HepG2 (cell line): Measurements from ENCODE around the gene MNT. TPM values are rescaled to one million over a fixed set of nuclear protein-coding genes. Genes with fewer than 3 reads are reported as not detected.

Source experiments
- ATAC-seq: fragments of 200-7000 bp; cut with Tn5 transposase; 3 replicates; pipeline ENCODE4 v1.9.1; 2020; ENCODE audit warnings: mild to moderate bottlenecking, moderate library complexity
- BruUV-seq: library from RNA; stranded (reverse); fragments of 400-500 nt; replicated peaks from 2 replicates; lab custom pipeline; 2021; lab: Mats Ljungman, UMichigan
- CTCF ChIA-PET: fragments of 300-600 bp; formaldehyde crosslinking; extraction: SDS; loops from one replicate; lab custom pipeline; 2021; ENCODE audit warnings: low total read pairs, inconsistent platforms, low intra/inter-chr PET ratio; lab: Yijun Ruan, JAX
- POLR2A ChIA-PET: fragments of 350-600 bp; sonication (Branson Sonifier 250); formaldehyde crosslinking; loops from one replicate; lab custom pipeline; 2020; ENCODE audit warnings: antibody characterized with exemption, inconsistent platforms; lab: Yijun Ruan, JAX
- DNase-seq: peaks from one replicate; pipeline ENCODE4 v3.0.0-alpha.2; 2015; ENCODE audit warnings: low spot score
- FAIRE-seq: peaks from 3 replicates; lab custom pipeline; 2011; peaks lifted over from hg19 to GRCh38; lab: Jason Lieb, UNC
- H2AFZ ChIP-seq: one replicate; pipeline ENCODE4 v1.6.1; 2011; ENCODE audit warnings: low read length, inconsistent platforms
- H3K27ac ChIP-seq: fragments of 300-600 bp; 3 replicates; pipeline ENCODE4 v1.8.0; 2011; ENCODE audit warnings: mixed run types, mild to moderate bottlenecking, mixed read lengths, low read length, inconsistent platforms; ENCODE audit not compliant: insufficient read depth; ENCODE audit errors: extremely low read length
- H3K27me3 ChIP-seq, 2 experiments: fragments of 200-600 bp in 1 of 2; 2 replicates in 1 of 2; 3 replicates in 1 of 2; pipeline versions ENCODE4 v1.6.0 to v1.8.0; 2011; ENCODE audit warnings: low read length in 2 of 2, mild to moderate bottlenecking in 2 of 2, moderate library complexity in 2 of 2, inconsistent platforms in 1 of 2; ENCODE audit not compliant: insufficient read depth in 2 of 2, control insufficient read depth in 1 of 2
- H3K36me3 ChIP-seq, 2 experiments: fragments of 200-600 bp in 1 of 2; replicated peaks in 1 of 2; 2 replicates in 1 of 2; 3 replicates in 1 of 2; pipeline versions ENCODE4 v1.5.1 to v1.8.0; 2011; ENCODE audit warnings: low read length in 2 of 2, inconsistent platforms in 1 of 2; ENCODE audit not compliant: insufficient read depth in 2 of 2, control insufficient read depth in 1 of 2
- H3K4me1 ChIP-seq: 2 replicates; pipeline ENCODE4 v1.5.1; 2012; ENCODE audit warnings: low read length, inconsistent platforms; ENCODE audit not compliant: insufficient read depth
- H3K4me2 ChIP-seq: 2 replicates; pipeline ENCODE4 v1.6.0; 2011; ENCODE audit warnings: low read depth, low read length, inconsistent platforms
- H3K4me3 ChIP-seq, 3 experiments: fragments of 200-600 bp in 1 of 3; sonication (generic), shearing (Covaris generic) in 1 of 3; replicated peaks in 1 of 3; 2 replicates each; pipeline ENCODE4 v1.5.1; 2011 to 2016; ENCODE audit warnings: low read length in 3 of 3, inconsistent platforms in 2 of 3, low read depth in 2 of 3, mild to moderate bottlenecking in 2 of 3, control low read depth in 1 of 3, mixed read lengths in 1 of 3; ENCODE audit not compliant: insufficient read depth in 1 of 3
- H3K79me2 ChIP-seq: one replicate; pipeline ENCODE4 v1.6.1; 2011; ENCODE audit warnings: low read length, inconsistent platforms; ENCODE audit not compliant: insufficient read depth
- H3K9ac ChIP-seq: 2 replicates; pipeline ENCODE4 v1.6.0; 2011; ENCODE audit warnings: mild to moderate bottlenecking, low read depth, low read length, inconsistent platforms; ENCODE audit not compliant: insufficient read depth
- H3K9me3 ChIP-seq: 2 replicates; pipeline ENCODE4 v1.5.1; 2012; ENCODE audit warnings: mild to moderate bottlenecking, low read length
- H4K20me1 ChIP-seq: 2 replicates; pipeline ENCODE4 v1.6.0; 2011; ENCODE audit warnings: inconsistent platforms, mild to moderate bottlenecking, low read length, moderate library complexity; ENCODE audit not compliant: insufficient read depth
- ARNT ChIP-seq: fragments of 450-650 bp; IDR thresholded peaks from 2 replicates; pipeline ENCODE4 v1.6.1; 2017
- ATF7 ChIP-seq, 2 experiments: fragments of 450-650 bp in 1 of 2; sonication (generic) in 1 of 2; formaldehyde crosslinking in 1 of 2; IDR thresholded peaks; 2 replicates each; pipeline versions ENCODE4 v1.4.0 to v1.6.1; 2016 to 2020; ENCODE audit warnings: antibody characterized with exemption in 1 of 2, mild to moderate bottlenecking in 1 of 2, missing genetic modification reagents in 1 of 2
- ISL2 ChIP-seq: sonication (generic); formaldehyde crosslinking; IDR thresholded peaks from 2 replicates; pipeline ENCODE4 v1.5.0; 2020; ENCODE audit warnings: missing genetic modification reagents
- KDM2A ChIP-seq: sonication (generic); formaldehyde crosslinking; IDR thresholded peaks from 2 replicates; pipeline ENCODE4 v1.4.0; 2020; ENCODE audit warnings: low read depth, missing genetic modification reagents, borderline replicate concordance
- KLF13 ChIP-seq: sonication (generic); formaldehyde crosslinking; IDR thresholded peaks from 2 replicates; pipeline ENCODE4 v1.4.0; 2020; ENCODE audit warnings: mild to moderate bottlenecking, missing genetic modification reagents
- MXI1 ChIP-seq: IDR thresholded peaks from 3 replicates; pipeline ENCODE4 v1.6.1; 2012; ENCODE audit warnings: low read depth, low read length, inconsistent platforms, borderline replicate concordance
- NFIC ChIP-seq: IDR thresholded peaks from 2 replicates; pipeline ENCODE4 v1.6.1; 2012; ENCODE audit warnings: mild to moderate bottlenecking, low read length, inconsistent platforms
- POLR2AphosphoS2 ChIP-seq: IDR thresholded peaks from 2 replicates; pipeline ENCODE4 v1.6.1; 2011; ENCODE audit warnings: low read depth, low read length, improper control_type of control experiment
- SKI ChIP-seq: fragments of 450-650 bp; IDR thresholded peaks from one replicate; pipeline ENCODE4 v1.6.1; 2018; ENCODE audit warnings: mild to moderate bottlenecking; ENCODE audit not compliant: partially characterized antibody
- XBP1 ChIP-seq: sonication (generic); formaldehyde crosslinking; IDR thresholded peaks from 2 replicates; pipeline ENCODE4 v1.5.0; 2020; ENCODE audit warnings: missing genetic modification reagents
- ZNF331 ChIP-seq: sonication (generic); formaldehyde crosslinking; IDR thresholded peaks from 2 replicates; pipeline ENCODE4 v1.4.0; 2020; ENCODE audit warnings: missing genetic modification reagents
- WGBS: methylation state at CpG from one replicate; pipeline ENCODE4 v1.1.6; 2017; ENCODE audit warnings: low lambda C conversion rate; 5-methylcytosine and 5-hydroxymethylcytosine counted together
- in situ Hi-C: cut with HindIII; loops from 2 replicates; pipeline ENCODE4 v1.10.0; 2017; ENCODE audit warnings: low pct_unique_long_range_greater_than_20kb; ENCODE audit not compliant: extremely low pct_ligation_motif_present
- intact Hi-C: fragments of 100-400 bp; cut with micrococcal nuclease; formaldehyde crosslinking; loops from one replicate; pipeline ENCODE4 v1.10.0; 2022; ENCODE audit not compliant: unreplicated experiment
- polyA plus RNA-seq, 8 experiments: library from polyadenylated mRNA; depleted of rRNA in 3 of 8; stranded (reverse) in 7 of 8; unstranded in 1 of 8; fragments of >200 nt; fragmentation: Illumina TruSeq in 4 of 8; extraction: Trizol in 4 of 8; gene quantifications; 2 replicates each; pipeline versions ENCODE4 v1.2.1 to v1.2.3, GENCODE V29; 2011 to 2016; ENCODE audit warnings: low read depth in 4 of 8, missing spikeins in 1 of 8, mixed read lengths in 1 of 8; ENCODE audit not compliant: insufficient read depth in 1 of 8
- total RNA-seq, 5 experiments: library from RNA; depleted of rRNA; stranded (reverse); fragments of >200 nt; fragmentation: Illumina TruSeq; extraction: Trizol; gene quantifications; 2 replicates each; pipeline ENCODE4 v1.2.3, GENCODE V29; 2016; ENCODE audit warnings: low read depth in 1 of 5
- TF ChIP-seq, protein P1 (sequence below): sonication (generic); formaldehyde crosslinking; IDR thresholded peaks from 2 replicates; pipeline ENCODE4 v1.5.0; 2020; ENCODE audit warnings: mild to moderate bottlenecking, missing genetic modification reagents
- TF ChIP-seq, protein P2 (sequence below): sonication (generic); formaldehyde crosslinking; IDR thresholded peaks from 2 replicates; pipeline ENCODE4 v1.4.0; 2020; ENCODE audit warnings: missing genetic modification reagents
- TF ChIP-seq, protein P3 (sequence below): sonication (generic); formaldehyde crosslinking; IDR thresholded peaks from 2 replicates; pipeline ENCODE4 v1.5.0; 2020; ENCODE audit warnings: missing genetic modification reagents

Gene MNT
- total and polyA plus RNA-seq, 2 of the 13 experiments (the other 11 are each of a cell fraction or from before 2014, with no cell fraction given): 2.1 to 3.5 TPM

DNA sequence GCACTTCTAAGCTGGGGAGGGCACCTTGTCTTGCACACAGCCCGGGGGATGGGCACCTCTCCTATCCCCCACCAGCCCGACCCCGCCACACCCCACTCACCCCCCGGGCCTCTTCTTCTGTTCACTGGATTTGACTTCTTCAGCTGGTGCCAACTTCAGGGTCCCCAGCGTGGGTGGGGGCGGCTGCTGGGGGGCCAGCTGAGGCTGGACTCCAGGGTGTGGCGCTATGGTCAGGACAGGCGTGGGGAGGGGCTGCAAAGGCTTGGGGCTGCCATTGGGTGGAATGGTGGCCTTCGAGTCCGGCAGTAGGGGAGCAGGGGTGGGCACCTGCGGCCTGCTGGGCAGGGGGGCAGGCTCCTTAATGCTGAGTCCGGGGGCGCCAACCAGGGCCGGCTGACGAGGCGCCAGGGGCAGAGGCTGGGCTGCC lies 6.1 kb downstream of the MNT start:
- Histone ChIP-seq H3K4me3 (no peak overlapping the region), H3K4me2 (no peak overlapping the region)
- no peak for FAIRE-seq

DNA sequence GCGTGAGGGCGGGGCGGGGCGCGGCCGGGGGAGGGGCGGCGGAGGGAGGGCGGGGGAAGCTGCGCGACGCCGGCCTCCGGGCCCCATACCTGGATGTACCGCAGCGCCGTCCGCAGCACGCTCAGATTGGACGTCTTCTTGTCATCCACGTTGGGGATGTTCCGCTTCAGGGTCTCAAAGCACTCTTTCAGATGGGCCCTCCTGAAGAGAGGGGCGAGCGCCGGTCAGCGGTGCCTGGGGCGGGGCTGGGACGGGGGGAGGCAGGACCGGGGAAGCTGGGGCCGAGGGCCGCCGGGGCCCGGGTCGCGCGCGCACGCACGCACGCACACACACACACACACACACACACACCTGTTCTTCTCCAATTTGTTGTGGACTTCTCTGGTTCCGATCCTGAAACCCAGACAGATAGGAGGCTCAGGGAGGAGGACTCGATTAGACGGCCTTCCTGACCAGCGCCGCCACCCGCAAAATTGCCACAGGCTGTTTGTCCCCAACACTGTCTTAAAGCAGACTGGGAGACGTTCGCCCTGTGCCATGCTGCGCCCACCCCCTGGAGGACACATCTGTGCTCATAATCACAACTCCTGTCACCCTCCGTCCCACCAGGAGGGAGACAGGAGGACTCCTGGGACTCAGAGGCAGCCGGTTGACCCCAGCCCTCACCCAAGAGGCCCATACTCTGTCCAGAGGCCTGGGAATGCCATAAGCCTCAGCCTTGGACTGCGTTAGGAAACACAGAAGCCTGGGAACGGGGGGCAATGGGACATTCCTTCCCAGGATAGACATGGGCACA lies 6.7 kb downstream of the MNT start:
- Histone ChIP-seq H3K27me3 (no peaks in the 10 kb centered on the region; a peak in 1 of 5 replicates), H3K79me2 (peaks cover 33% of the 10 kb centered on the region), H3K36me3 (peaks cover 0 to 3% of the 10 kb centered on the region in 2 experiments; a peak in 2 of 5 replicates), H3K4me3 (no peak overlapping the region), H3K27ac (no peak overlapping the region), H3K4me2 (no peak overlapping the region), H2AFZ (no peak overlapping the region), H3K9ac (no peak overlapping the region), H3K4me1 (peaks cover 52% of the 10 kb centered on the region), H3K9me3 (no peaks in the 10 kb centered on the region), H4K20me1 (peaks cover 43% of the 10 kb centered on the region)
- WGBS: 90% methylated on average over 30 of the region's 53 CpGs
- intact Hi-C loops (no loop called here), in situ Hi-C loops (no loop called here)
- POLR2A ChIA-PET: interaction anchor here (1.0 to 2.9 kb wide), 3 partner anchors 8 to 58 kb away, joined by 3 to 13 read pairs (median 10); partner anchors contain the start of genes SGSM2 and TSR1
- CTCF ChIA-PET: no interaction called here
- ATAC-seq: no peak
- no TSS peak for BruUV-seq
- DNase-seq: no peak
- FAIRE-seq: no peak
- TF ChIP-seq SKI (no peak), ISL2 (CRISPR knock-in tag) (no peak), KDM2A (CRISPR knock-in tag) (peak; percentile 4; the same call in 1 of the 2 replicates), KLF13 (CRISPR knock-in tag) (no peak), XBP1 (CRISPR knock-in tag) (no peak), ATF7 (IDR thresholded peaks at IDR 0.05) (no peak), ATF7 (CRISPR knock-in tag; IDR thresholded peaks at IDR 0.05) (no peak)
- TF ChIP-seq, protein P1, sequence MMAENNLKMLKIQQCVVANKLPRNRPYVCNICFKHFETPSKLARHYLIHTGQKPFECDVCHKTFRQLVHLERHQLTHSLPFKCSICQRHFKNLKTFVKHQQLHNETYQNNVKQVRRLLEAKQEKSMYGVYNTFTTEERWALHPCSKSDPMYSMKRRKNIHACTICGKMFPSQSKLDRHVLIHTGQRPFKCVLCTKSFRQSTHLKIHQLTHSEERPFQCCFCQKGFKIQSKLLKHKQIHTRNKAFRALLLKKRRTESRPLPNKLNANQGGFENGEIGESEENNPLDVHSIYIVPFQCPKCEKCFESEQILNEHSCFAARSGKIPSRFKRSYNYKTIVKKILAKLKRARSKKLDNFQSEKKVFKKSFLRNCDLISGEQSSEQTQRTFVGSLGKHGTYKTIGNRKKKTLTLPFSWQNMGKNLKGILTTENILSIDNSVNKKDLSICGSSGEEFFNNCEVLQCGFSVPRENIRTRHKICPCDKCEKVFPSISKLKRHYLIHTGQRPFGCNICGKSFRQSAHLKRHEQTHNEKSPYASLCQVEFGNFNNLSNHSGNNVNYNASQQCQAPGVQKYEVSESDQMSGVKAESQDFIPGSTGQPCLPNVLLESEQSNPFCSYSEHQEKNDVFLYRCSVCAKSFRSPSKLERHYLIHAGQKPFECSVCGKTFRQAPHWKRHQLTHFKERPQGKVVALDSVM (CRISPR knock-in tag): peak; percentile 57; the same call in 1 of the 2 replicates
- TF ChIP-seq, protein P2, sequence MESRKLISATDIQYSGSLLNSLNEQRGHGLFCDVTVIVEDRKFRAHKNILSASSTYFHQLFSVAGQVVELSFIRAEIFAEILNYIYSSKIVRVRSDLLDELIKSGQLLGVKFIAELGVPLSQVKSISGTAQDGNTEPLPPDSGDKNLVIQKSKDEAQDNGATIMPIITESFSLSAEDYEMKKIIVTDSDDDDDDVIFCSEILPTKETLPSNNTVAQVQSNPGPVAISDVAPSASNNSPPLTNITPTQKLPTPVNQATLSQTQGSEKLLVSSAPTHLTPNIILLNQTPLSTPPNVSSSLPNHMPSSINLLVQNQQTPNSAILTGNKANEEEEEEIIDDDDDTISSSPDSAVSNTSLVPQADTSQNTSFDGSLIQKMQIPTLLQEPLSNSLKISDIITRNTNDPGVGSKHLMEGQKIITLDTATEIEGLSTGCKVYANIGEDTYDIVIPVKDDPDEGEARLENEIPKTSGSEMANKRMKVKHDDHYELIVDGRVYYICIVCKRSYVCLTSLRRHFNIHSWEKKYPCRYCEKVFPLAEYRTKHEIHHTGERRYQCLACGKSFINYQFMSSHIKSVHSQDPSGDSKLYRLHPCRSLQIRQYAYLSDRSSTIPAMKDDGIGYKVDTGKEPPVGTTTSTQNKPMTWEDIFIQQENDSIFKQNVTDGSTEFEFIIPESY (CRISPR knock-in tag): peak; percentile 47; the same call in 1 of the 2 replicates

More for the DNA sequence above, 6.1 kb downstream of the MNT start:
- DNase-seq: no peak
- 98% methylated on average over 14 of the region's 16 CpGs for WGBS
- CTCF ChIA-PET: no interaction called here
- Histone ChIP-seq H3K4me1 (peaks cover 52% of the 10 kb centered on the region), H3K27me3 (no peaks in the 10 kb centered on the region; a peak in 1 of 5 replicates), H3K36me3 (peaks cover 0 to 1% of the 10 kb centered on the region in 2 experiments; a peak in 2 of 5 replicates), H3K27ac (no peak overlapping the region), H3K79me2 (peaks cover 34% of the 10 kb centered on the region), H3K9ac (no peak overlapping the region), H3K9me3 (no peaks in the 10 kb centered on the region), H4K20me1 (peaks cover 43% of the 10 kb centered on the region), H2AFZ (no peak overlapping the region)
- no peak for ATAC-seq
- TF ChIP-seq ZNF331 (no peak), MXI1 (no peak), NFIC (no peak), POLR2AphosphoS2 (0 out of 2 replicates have a peak, but pooled peaks have one; percentile 10), ARNT (no peak)
- TF ChIP-seq, protein P3, sequence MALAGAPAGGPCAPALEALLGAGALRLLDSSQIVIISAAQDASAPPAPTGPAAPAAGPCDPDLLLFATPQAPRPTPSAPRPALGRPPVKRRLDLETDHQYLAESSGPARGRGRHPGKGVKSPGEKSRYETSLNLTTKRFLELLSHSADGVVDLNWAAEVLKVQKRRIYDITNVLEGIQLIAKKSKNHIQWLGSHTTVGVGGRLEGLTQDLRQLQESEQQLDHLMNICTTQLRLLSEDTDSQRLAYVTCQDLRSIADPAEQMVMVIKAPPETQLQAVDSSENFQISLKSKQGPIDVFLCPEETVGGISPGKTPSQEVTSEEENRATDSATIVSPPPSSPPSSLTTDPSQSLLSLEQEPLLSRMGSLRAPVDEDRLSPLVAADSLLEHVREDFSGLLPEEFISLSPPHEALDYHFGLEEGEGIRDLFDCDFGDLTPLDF: no peak
- no TSS peak for BruUV-seq
- POLR2A ChIA-PET: no interaction called here
- in situ Hi-C loops (no loop called here), intact Hi-C loops (no loop called here)
